GM19324 (cell line): Measurements from ENCODE around the gene SRP68.
"Not testable (repeated sequence)": the region's sequence is repeated elsewhere in the genome, so short reads cannot be mapped to it uniquely, and the experiment has no call there.

Experiments used
- ATAC-seq: cut with Tn5 transposase; IDR thresholded peaks from one replicate; pipeline ENCODE4 v1.9.1; 2021; ENCODE audit warnings: mild to moderate bottlenecking, moderate library complexity; ENCODE audit not compliant: unreplicated experiment, low FRiP score

The SRP68 gene

DNA sequence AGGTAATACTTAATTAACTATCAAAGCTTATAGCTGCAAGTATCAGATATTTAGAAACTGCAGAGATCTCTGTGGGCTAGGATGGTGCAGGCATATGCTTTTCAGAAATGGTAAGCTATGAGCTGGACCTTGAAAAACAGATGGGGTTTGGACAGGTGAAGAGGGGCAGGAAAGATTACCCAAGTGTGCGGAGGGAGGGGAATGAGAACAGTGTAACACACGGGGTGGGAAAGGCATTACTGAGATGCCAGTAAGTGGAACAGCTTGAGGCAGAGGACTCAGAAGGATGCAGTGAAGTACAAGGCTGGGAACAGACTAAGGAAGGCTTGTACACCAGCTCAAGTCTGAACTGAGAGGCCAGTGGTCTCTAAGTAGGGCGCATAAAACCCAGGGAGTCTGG, 23.1 kb downstream of the SRP68 start:
- no peak for ATAC-seq

DNA sequence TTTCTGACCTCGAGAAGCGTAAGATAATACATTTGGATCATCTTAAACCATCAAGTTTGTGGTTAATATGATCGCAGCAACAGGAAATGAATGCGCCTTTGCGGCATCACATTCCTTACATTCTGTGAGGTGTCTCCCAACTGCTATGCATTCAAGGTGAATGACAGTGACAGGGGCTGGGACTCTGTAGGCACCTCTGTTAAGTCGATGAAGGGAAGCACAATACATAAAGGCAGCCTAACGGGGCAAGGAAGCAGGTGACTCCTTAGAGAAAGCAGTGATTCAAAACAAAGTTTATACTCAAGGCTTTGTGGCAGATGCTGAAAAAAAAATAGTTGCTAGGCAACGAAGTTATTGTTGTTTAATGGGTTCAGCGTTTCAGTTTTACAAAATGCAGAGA, 23.6 kb downstream of the SRP68 start:
- no peak for ATAC-seq

DNA sequence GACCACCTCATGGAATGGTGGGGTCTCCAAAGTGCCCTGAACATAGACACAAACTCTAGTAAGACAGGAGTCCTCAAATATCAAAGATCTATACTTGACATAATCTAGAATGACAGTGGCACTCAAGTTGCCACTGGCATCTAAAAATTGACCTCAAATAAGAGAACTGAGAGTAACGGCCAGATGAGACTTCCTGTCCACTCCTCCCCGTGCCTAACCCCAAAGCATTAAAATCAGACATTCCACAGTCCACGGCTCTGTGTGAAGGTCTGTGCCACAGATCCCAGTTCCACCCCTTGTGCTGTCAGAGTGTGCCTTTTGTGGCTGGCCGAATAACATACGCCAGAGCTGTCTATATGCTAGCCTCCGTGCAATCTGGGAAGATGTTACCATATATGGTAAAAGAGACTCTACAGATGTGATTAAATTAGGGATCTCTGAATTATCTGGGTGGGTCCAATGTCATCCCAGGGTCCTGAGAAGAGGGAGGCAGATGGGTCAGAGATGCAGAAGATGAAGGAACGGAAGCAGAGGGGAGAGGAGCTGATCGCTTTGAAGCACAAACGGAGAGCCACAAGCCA, 24.2 kb downstream of the SRP68 start:
- no peak for ATAC-seq

DNA sequence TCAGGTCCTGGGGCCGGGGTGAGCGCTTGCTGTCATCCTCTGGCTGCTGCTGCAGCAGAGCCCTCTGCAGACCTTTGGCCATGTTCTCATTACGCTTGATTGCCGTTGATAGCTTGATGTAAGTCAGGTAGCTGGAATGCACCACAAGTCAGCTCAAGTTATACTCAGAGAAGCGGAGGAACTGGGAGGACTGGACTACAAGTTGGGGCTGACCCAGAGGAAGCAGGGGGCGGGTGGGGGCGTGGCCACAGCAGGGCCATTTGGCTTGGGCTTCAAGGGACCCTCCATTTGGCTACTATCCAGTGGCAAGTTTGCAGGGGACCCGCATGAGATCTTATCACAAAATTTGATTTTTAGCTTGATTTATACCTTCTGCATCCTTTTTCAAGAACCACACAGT, 26.3 kb downstream of the SRP68 start:
- ATAC-seq: no peak

DNA sequence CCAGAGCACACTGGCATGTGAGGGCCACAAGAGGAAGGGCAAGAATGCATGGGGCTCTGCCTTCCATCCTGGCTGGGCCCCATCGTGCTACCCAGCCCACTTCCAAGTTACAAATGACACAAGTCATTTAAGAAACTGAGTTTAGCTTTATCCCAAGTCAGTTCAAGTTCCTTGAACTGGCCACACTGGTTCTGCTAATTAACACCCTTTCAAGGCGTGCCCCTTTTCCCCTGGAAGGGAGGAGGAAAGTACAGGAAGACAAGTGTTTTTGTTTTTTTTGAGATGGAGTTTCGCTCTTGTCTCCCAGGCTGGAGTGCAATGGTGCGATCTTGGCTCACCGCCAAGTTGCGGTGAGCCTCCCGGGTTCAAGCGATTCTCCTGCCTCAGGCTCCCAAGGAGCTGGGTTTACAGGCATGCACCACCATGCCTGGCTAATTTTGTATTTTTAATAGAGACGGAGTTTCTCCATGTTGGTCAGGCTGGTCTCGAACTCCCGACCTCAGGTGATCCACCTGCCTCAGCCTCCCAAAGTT, 27.8 kb downstream of the SRP68 start:
- not testable (repeated sequence) for ATAC-seq

DNA sequence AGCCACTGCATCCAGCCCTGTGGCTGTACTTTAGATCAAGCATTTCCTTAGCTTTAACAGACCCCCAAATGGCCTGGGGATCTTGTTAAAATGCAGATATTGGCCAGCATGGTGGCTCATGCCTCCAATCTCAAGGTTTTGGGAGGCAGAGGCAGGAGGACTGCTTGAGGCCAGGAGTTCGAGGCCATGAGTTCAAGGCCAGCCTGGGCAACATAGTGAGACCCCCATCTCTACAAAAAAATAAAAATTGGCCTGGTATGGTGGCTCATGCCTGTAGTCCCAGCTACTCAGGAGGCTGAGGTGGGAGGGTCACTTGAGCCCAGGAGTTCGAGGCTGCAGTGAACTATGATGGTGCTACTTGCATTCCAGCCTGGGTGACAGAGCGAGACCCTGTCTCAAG, 29.4 kb downstream of the SRP68 start:
- not testable (repeated sequence) for ATAC-seq

DNA sequence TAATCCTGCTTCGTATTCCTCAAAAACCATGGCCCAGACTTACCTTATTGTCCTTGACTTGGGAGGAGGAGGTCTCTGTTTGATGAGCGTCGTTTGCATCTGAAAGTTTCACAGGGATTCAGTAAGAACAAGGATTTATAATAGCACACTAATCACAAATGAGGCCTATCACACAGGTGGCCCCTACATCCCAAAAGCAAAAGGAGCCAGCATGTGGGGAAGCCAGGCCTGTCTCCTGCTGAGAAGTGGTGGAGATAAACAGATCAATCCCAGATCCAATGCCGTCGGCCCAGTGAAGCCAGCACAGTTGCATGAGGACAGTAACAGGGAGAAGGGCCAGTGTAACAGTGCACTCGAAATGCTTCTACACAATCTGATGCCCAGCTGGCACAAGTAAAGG, 31.9 kb downstream of the SRP68 start:
- no peak for ATAC-seq

DNA sequence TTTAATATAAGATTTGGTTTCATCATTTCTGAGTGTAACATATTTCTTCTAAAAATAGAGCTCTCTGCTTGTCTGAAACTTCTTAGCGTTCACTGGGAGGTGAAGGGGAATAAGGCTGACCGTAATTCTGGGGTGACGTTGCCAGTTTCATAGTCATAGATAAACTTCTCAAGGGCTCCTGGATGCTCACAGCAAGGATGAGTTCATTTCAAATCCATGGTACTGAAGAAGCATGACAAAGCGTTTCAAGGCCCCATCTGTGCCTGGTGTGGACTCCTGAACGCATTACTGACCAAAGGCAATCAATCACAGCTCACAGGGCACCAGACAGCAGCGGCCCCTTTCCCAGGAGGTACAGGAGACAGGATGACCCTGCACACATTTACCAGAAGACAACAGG, 33.2 kb downstream of the SRP68 start:
- no peak for ATAC-seq

DNA sequence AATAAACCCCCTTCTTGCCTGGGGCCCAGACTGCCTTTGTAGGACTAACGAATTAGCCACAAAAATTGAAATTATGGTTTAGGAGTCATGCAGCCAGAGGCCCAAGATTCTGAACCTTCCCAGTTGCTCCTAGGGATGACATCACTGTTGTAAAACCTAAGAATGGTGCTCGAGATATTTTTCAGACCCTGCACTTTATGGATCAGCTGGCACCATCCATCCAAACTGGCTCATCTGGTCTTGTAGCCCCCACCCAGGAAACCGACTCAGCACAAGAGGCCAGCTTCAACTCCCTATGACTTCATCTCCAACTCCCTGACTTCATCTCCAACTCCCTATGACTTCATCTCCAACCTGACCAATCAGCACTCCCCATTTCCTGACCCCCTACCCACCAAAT, 34.3 kb downstream of the SRP68 start:
- ATAC-seq: no peak

DNA sequence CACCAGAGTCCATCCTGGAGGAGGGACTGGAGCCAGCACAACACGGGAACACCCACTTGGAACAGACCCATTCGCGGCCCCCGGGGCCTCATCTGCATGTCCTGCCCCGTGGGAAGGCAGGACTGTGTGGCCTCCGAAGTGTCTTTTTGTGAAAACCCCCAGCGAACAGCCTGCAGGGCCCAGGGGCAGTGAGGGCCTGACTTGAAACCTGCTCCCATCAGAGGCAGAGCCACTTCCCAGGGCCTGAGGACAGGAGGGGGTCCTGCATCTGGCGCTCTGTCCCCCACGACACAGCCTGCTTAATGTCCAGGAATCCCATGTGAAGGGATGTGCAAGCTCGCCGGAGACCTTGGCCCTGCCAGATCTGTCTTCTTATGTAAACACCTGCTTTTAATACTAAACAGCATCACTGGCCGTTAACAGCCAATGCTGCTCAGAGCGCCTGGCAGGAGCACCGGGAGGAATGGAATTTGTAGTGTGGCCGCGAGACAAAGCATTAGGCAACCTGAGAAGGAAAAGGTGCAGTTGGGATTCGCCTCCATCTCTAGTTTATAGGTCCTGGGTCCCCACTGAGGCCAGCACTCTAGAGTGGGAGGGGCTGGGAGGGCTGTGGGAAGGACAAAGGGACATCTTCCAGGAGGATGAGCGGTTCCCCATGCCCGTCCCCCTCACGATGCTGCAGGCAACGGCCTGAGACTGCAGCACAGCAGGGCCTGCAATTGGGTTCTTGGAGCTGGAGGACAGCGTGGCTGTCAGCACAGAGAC, 35.6 kb downstream of the SRP68 start:
- ATAC-seq: no peak

DNA sequence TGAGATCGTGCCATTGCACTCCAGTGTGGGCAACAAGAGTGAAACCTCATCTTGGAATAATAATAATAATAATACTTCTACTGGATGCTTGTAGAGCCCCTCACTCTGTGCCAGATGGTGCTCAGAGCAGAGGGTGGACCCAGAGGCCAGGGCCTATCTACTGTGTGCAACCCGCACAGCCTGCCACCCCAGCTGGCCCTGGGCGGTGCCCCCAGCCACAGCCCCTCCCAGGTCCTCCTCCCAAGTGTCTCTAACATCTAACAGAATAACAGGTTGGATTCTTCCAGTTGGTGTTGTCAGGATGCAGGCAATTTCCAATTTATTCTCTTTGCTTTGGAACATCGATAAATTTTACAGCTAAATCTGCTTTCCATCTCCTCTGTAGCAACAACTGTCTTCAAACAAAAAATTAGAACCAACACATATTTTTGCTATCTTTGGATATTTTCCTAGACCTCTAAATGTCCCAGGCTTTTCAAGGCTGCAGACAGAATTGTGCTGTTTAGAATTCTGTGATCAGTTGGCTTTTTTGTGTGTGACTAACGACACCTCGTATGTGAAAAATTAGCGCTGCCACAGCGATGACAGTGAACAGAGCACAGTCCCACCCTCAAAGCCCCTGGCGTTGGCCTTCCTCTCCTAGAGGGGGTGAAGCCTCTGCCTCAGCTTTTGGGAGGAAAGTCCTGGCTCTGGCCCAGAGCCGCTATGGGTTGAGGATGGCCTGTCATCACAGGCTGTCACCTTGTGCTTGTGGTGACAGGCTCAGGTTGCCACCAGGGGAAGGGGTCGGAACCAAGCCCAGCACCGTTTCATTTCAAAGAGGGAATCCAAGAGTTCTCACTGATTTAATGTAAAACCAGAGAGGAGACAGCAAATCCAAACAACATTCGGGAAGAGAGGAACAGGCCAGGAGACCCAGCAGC, 37.6 kb downstream of the SRP68 start:
- ATAC-seq: no peak

DNA sequence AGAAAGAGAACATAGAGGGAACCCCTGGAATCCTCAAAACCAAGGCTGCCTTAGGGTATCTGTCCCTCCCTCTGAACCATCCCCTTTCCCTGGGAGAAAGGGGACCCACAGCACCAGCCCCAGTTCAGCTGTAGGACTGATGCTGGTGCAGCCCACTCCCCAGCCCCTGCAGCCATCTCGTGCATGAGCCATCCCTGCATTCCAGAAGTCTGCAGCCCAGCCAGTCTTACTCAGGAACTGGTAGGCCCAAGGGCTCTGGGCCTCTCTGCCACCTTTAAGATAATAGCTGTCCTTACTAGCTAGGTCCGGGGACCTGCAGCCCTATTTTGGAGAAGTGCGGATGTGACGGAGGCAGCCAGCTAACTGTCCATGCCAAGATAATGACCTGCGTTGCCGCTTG, 39.2 kb downstream of the SRP68 start:
- no peak for ATAC-seq

DNA sequence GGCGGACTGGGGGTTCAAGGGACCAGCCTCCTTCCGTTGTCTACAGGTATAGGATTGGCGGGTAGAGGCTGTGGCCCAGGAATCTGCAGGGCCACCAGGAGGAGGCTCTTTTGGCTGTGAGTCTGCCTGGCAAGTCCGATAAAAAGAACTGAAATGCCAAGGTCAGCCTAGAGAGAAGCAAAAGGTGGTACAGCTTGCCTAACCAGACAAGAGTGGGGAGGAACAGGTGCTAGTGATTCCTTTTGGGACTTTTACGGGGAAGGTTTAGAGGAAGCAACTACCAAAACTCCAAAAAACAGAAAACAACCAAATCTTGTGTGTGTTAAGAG, 39.6 kb downstream of the SRP68 start:
- no peak for ATAC-seq

DNA sequence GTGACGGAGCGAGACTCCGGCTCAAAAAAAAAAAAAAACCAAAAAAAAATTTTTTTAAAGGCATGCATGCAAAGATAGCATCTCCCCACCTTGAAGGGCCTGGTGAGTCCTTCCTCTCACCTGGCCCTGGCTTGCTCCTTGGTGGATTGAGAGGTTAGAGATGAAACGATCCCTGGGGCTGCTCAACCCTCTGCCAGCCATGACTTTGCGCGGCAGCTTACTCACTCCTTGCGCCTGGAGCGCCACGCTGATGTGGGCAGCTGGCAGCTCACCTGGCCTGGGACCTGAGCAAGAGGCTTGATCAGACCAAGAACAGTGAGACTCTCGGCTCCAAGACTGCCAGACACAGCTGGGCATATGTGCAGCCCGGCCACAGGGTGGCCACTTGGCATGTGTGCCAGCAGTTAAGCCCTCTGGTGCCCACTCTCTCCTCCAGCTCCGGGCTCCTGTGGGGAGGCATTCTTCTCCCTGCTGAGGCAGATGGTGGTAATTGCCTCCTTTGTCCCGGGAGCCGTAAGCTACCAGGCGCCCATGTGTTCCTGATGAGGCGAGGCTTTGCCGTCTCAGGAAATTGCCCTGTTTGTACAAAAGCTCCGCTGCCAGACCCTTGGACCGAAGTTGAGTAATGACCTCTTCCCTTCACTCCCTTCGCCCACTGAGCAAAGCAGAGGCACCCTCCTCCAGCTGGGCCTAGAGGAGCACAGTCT, 40.1 kb downstream of the SRP68 start:
- ATAC-seq: no peak

DNA sequence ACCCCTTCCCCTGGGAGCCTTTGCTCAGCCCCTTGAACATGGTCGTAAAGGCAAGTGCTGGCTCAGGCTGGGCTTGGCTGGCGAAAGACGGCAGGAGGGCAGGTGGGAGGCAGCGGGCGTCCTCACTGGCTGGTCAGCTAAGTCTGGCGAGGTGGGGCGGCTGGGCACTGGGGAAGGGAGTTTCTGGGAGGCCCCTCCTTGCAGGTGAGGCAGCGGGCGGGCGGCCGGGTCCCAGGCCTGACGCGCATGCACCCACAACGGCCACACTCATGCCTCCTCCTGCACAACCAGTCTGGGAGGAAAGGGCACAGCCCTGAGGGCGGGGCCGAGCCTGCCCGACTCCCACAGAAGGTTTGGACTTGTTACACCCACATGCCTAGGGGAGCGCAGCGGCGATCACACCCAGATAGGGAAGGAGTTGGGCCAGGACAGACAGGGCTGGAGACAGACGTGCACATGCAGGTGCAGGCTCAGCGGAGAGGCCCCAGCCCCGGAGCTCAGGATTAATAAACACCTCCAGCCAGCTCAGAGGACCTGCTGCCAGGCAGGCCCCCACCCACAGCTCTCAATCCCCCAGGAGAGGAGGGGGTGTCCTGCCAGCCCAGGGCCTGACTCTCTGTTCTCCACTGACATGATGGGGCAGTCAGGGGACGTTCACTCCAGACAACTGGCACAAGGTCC, 45.0 kb downstream of the SRP68 start, which contains the start of gene EVPL:
Gene EVPL (minus strand): TSS at position 148 of the 681 bp plus-strand sequence. CDS start 108 bp downstream, at position 40.
- no peak for ATAC-seq

DNA sequence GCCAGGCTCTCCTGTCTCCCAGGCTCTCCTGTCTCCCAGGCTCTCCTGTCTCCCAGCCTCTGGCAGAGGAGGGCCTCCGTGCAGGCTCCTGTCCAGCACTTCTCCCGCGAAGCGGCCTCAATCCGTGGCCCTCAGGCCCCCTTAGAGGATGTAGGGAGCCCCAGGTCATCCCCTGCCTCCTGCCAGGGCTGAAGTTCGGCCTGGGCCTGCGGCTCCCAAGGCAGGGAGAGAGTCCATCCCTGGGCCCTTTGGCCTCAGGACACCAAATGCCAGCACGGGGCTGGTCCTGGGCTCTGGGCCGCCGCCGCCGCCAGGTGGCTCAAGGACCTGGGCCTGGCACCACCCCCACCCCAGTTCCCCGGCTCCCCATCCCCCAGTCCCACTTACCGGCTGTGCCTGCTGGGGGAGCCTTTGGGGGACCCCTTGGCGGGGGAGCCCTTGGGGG, 45.6 kb downstream of the SRP68 start:
- ATAC-seq: no peak

DNA sequence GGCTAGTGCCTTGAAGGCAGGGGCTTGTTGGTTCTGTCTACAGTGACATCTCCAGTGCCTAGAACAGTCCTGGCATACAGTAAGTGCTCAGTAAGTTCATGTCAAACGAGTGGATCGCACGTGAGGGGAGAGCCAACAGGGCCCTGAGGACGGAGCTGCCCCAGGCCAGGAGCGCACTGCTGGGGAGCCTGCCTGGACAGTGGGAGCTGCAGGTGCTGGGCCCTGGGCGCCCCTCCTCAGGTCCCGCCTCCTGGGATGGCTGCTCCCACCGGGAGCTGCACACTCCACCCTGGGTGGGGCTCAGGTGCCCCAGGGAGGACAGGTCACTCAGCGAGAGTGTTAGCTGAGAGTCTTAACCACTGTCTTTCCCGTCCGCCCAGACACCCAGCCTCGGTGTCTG, 47.0 kb downstream of the SRP68 start:
- ATAC-seq: no peak

DNA sequence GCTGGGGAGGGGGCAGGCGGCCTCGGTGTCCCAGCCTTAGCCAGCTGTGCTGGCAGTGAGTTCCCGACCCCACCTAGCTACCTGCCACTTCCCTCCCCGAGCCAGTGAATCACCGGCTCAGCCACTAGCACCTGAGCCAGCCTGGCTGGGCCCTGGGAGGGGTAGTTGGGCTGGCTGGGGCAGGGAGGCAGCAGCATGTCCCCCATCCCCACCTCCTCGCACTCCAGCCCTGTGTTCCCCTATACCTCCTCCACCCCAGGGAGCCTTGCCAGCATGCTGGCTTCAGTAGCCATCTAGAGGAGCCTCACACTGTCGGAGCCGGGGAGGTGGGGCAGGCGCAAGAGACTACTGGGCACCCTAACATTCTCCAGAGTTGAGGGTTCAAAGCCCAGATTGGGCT, 48.0 kb downstream of the SRP68 start:
- ATAC-seq: no peak

DNA sequence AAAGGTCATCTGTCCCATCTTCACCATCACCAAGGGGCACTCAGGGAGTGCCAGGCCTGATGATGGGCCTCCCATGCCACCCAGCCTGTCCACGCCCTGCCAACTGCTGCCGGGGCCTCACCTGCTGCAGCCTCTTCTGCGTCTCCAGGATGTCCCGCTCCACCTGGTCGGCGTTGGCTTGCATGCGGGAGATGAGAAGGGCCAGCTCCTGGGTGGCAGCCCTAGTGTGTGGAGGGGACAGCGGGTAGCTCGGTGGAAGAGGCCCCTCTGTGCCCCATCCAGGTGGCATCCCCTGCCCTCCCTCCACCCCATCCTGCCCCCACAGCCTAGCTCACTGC, 48.4 kb downstream of the SRP68 start:
- no peak for ATAC-seq
